CD4-positive, alpha-beta T cell treated with Interferon gamma for 1 hour (primary cell): Measurements from ENCODE around the gene BUD13.
A peak's percentile ranks its signal among the peaks of the same experiment; 100 is the strongest.
"Not testable (repeated sequence)": the region's sequence is repeated elsewhere in the genome, so short reads cannot be mapped to it uniquely, and the experiment has no call there.

Experiments
- DNase-seq: peaks from one replicate; pipeline ENCODE4 v3.0.0-alpha.2; 2020

Gene BUD13

GRCh38 chr11:116772443-116773202 is at the start of gene BUD13:
BUD13 (minus strand) TSS chr11:116772987; CDS start chr11:116772964, 23 bp downstream.
- peak; percentile 90 for DNase-seq

DNA sequence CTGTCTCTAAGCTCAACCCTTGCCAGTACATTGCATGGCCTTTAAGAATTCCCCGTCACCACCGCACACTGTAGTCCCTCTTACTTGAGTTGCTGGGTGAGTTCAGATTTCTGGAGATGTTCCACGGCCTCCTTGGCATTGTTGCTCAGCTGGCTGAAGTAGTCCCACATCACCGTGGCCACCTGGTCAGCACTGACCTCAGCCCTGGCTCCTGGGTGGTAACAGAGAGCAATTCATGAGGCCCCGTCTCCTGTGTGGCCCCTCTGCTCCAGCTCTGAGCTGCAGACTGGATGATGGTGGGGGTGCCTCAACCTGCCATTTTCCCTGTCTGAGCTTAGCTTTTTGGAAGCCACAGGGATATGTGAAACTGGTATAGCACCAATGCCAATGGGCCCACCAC is 49.8 kb upstream of the BUD13 start:
- DNase-seq, result no peak

DNA sequence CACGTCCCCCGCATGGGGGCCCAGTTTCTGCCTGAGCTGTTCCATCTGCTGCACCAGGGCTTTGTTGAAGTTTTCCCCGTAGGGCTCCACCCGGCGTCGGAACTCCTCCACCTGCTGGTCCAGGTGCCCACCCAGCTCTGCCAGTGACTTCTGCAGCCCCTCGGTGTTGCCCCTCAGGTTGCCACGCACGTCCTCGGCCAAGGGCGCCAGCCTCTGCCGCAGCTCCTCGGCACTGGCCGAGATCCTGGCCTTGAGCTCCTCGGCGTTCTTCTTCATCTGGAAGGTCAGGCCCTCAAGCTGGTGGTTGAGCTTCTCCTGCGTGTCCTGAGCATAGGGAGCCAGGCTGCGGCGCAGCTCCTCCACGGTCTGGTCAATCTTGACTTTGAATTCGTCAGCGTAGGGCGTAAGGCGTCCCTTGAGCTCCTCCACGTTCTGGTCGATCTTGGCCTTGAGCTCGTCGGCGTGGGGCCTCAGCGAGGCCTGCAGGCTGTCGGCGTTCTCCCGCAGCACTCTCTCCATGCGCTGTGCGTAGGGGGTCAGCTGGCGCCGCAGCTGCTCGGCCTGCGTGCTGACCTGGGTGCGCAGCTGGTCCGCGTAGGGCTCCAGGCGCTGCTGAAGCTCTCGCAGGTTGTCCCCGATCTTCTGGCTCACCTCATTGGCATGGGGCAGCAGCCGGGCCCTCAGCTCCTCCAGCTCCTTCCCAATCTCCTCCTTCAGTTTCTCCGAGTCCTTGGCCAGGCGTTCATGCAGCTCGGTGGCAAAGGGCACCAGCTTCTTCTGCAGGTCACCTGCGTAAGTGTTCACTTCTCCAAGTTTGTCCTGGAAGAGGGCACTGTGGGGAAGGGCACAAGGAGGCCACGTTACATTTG is 48.5 kb upstream of the BUD13 start:
- DNase-seq, result no peak

GRCh38 chr11:116819049-116819448 is 46.3 kb upstream of the BUD13 start:
- no peak for DNase-seq

DNA sequence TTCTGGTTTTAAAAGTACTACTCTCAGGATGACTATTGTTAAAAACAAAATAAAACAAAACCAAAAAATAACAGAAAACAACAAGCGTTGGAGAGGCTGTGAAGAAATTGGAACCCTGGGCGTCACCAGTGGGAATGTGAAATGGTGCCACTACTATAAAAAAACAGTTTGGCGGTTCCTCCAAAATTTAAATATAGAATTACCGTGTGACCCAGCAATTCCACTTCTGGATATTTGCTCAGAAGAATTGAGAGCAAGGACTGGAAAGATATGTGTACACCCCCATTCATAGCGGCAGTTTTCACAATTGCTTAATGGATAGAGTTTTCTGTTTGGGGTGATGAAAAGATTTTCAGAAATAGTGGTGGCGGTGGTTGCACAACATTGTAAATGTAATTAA is 41.7 kb upstream of the BUD13 start:
- no peak for DNase-seq

- DNase-seq, result no peak
Observed at GRCh38 chr11:116813781-116814471, 41.1 kb upstream of the BUD13 start.

DNA sequence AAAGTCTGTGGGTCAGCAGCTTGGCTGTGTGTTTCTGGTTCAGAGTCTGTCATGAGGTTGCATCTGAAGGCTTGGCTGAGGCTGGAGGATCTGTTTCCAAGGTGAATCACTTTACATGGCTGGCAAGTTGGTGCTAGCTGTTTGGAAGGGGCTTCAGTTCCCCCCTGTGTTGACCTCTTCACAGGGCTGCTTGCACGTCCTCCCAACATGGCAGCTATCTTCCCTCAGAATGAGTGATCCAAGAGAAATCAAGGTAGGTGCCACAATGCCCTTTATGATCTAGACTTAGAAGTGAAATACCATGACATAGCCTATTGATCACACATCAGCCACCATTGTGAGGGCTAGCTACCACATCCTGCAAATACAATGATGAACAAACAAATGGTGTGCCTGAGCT is 40.4 kb upstream of the BUD13 start:
- no peak for DNase-seq

DNA sequence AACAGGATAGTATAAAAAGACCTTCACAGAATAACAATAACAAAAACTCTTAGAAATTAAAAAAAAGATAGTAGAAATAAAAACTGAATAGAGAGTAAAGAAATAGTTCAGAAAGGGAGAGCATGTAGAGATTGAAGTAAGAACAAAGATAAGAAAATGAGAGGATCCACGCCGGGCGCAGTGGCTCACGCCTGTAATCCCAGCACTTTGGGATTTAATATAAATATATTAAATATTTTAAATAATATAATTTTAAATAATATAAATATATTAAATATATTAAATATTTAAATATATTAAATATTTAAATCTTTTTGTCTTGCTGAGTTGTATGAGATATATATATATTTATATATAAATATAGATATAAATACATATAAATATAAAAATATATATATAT is 39.3 kb upstream of the BUD13 start:
- no peak for DNase-seq

- no peak for DNase-seq
Observed at GRCh38 chr11:116811194-116811593, 38.4 kb upstream of the BUD13 start.

DNA sequence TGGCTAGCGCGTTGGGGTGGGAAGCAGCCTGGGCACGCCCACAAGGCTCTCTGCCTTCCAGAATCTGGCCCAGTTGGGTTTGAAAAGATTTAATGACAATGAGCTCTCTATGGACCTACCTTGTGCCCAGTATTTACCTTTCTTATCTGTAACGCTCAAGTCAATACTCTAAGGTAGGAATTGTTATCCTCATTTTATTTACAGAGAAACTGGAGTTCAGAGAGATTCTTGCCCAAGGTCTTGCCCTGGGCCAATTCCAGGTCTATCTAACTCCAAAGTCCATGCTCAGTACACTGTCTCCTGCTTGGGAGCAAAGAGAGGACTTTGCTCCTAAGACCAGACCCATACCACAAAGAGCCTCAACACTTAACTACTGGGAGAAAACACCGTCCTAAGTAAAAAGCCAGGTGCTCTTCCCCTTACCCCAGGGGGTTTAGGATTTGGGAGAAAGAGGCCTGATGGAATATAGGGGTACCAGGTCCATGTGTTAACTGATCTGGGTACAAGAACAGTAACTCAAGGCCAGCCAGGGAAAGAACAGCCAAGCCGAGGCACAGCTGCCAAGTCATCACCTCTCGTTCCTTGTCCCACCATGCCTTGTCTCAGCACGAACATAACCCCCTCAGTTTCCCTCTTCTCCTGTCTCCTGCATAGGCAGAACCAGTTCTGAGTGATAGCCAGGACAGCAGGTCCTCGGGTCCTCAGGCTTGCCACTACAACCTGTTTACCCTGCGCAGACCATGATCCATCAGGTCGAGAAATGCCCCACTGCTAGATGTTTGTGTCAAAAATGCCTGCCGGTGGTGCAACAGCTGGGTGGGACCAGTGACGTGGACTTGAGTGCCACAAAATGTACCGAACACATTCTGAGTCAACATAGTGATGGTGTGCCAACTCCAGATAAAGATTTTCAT is 35.7 kb upstream of the BUD13 start:
- no peak for DNase-seq

GRCh38 chr11:116807601-116808261 is 34.9 kb upstream of the BUD13 start:
- DNase-seq, result no peak

DNA sequence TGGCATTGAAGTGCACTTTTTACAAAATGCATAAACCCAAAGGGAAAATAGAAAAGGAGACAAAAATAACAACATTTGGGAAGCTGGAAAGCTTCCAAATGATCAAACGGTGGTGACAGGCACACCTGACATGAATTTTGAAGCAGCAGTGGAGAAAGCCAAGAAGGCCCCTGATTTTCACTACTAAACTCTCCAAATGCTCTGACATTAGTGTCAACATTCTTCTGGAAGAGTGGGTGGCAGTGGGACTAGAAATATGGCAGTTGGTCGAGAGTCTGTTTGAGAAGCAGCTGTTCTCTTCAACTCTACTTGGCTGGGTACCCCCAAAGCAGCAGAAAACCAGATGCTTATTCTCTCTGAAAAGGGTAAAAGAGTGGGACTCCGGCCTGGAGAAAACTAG is 31.2 kb upstream of the BUD13 start:
- no peak for DNase-seq

GRCh38 chr11:116801662-116802061 is 28.9 kb upstream of the BUD13 start:
- not testable (repeated sequence) for DNase-seq

DNA sequence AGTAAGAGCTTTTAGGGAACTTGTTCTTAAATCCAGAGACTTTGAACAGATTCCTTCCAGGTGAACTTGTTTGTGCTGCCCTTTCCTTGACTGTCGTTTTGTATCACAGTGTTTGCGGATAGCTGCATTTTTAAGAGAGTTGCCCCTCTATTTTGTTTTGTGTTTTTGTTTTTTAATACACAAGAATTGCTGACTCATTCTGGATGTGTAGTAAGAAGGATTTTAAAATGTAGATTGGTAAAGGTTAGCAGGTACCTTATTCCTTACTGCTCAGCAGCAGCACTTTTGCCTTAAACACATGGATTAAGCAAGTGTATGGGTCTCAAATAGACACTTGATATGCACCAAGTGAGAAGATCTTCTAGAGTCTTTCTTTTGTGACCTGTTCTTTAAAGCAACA is 27.8 kb upstream of the BUD13 start:
- no peak for DNase-seq

DNA sequence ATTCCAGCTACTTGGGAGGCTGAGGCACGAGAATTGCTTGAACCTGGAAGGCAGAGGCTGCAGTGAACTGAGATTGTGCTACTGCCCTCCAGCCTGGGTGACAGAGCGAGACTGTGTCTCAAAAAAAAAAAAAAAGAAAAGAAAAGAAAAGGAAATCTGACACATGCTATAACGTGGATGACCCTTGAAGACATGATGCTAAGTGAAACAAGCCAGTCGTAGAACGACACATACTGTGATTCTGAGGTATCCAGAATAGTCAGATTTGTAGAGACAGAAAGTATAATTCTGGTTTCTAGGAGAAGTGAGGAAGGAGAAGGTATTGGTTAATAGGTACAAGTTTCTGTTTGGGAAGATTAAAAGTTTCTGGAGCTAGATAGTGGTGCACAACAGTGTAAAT is 25.6 kb upstream of the BUD13 start:
- no peak for DNase-seq

- DNase-seq, result no peak
Observed at GRCh38 chr11:116797816-116798215, 25.0 kb upstream of the BUD13 start.

GRCh38 chr11:116796548-116796947 is 23.8 kb upstream of the BUD13 start:
- no peak for DNase-seq

- DNase-seq, result no peak
Observed at GRCh38 chr11:116794851-116795250, 22.1 kb upstream of the BUD13 start.

DNA sequence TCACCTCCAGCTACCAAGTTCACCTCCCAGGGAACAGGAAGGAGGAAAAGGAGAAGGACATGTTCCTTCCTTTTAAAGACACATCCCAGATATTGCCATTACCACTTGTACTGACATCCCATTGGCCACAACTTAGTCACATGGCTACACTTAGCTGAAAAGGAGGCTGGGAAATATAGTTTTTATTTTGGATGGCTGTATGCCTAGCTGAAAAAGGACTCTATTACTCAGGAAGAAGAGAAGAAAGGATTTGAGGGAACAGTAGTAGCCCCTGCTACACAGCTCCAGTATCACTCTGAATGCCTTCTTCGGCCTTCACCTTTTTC is 20.9 kb upstream of the BUD13 start:
- DNase-seq, result no peak

- DNase-seq, result no peak
Observed at GRCh38 chr11:116792869-116793771, 20.3 kb upstream of the BUD13 start.
